IPS-20b (cell line): Measurements from ENCODE around the gene ZNF536.
A peak's percentile ranks its signal among the peaks of the same experiment; 100 is the strongest.
"Not testable (repeated sequence)": the region's sequence is repeated elsewhere in the genome, so short reads cannot be mapped to it uniquely, and the experiment has no call there.

Source experiments
- H3K27ac ChIP-seq: one replicate; pipeline ENCODE4 v1.5.1; 2013; ENCODE audit warnings: low read length
- H3K27me3 ChIP-seq: 2 replicates; pipeline ENCODE4 v1.6.1; 2013; ENCODE audit warnings: mild to moderate bottlenecking, low read length, inconsistent platforms; ENCODE audit not compliant: insufficient read depth
- H3K36me3 ChIP-seq: 2 replicates; pipeline ENCODE4 v1.6.1; 2013; ENCODE audit warnings: low read depth, mild to moderate bottlenecking, inconsistent platforms, low read length, moderate library complexity; ENCODE audit not compliant: insufficient read depth
- H3K4me1 ChIP-seq: 2 replicates; pipeline ENCODE4 v1.6.1; 2013; ENCODE audit warnings: mild to moderate bottlenecking, control low read depth, inconsistent platforms, low read length, moderate library complexity; ENCODE audit not compliant: insufficient read depth
- H3K4me3 ChIP-seq: 2 replicates; pipeline ENCODE4 v1.5.1; 2013; ENCODE audit warnings: mild to moderate bottlenecking, low read length, inconsistent platforms
- H3K9ac ChIP-seq: 2 replicates; pipeline ENCODE4 v1.6.1; 2013; ENCODE audit warnings: low read depth, mild to moderate bottlenecking, inconsistent platforms, low read length, moderate library complexity
- H3K9me3 ChIP-seq: 2 replicates; pipeline ENCODE4 v1.6.1; 2013; ENCODE audit warnings: mild to moderate bottlenecking, low read depth, low read length, inconsistent platforms; ENCODE audit not compliant: insufficient read depth

The ZNF536 gene

GRCh38 chr19:30344446-30345425, 27.4 kb upstream of the ZNF536 start:
- no peaks in the 10 kb centered on the region for H3K9me3 ChIP-seq
- H3K36me3 ChIP-seq = no peaks in the 10 kb centered on the region
- H3K27ac ChIP-seq = no peak overlapping the region
- H3K9ac ChIP-seq = no peak overlapping the region
- H3K4me1 ChIP-seq = no peaks in the 10 kb centered on the region
- H3K27me3 ChIP-seq = no peaks in the 10 kb centered on the region
- H3K4me3 ChIP-seq = no peak overlapping the region

GRCh38 chr19:30345686-30346085, 26.5 kb upstream of the ZNF536 start:
- no peaks in the 10 kb centered on the region for H3K9me3 ChIP-seq
- no peak overlapping the region for H3K27ac ChIP-seq
- H3K36me3 ChIP-seq = no peaks in the 10 kb centered on the region
- H3K4me1 ChIP-seq = no peaks in the 10 kb centered on the region; the same call in 1 of the 2 replicates
- no peaks in the 10 kb centered on the region for H3K27me3 ChIP-seq
- H3K4me3 ChIP-seq = no peak overlapping the region
- H3K9ac ChIP-seq = no peak overlapping the region

GRCh38 chr19:30346468-30346867, 25.7 kb upstream of the ZNF536 start:
- H3K4me1 ChIP-seq, H3K4me3 ChIP-seq, H3K27ac ChIP-seq, H3K9ac ChIP-seq, H3K27me3 ChIP-seq, H3K36me3 ChIP-seq, H3K9me3 ChIP-seq: not testable (repeated sequence)

- peaks cover 16% of the 10 kb centered on the region; the same call in 1 of the 2 replicates for H3K4me1 ChIP-seq
- no peaks in the 10 kb centered on the region for H3K36me3 ChIP-seq
- no peak overlapping the region for H3K9ac ChIP-seq
- no peaks in the 10 kb centered on the region for H3K27me3 ChIP-seq
- H3K27ac ChIP-seq = no peak overlapping the region
- H3K9me3 ChIP-seq = no peaks in the 10 kb centered on the region
- no peak overlapping the region for H3K4me3 ChIP-seq
Observed at GRCh38 chr19:30349131-30349730, 23.0 kb upstream of the ZNF536 start.

- peak overlapping the region; percentile 48; the same call in 1 of the 2 replicates for H3K9ac ChIP-seq
- H3K4me1 ChIP-seq = peaks cover 16% of the 10 kb centered on the region; the same call in 1 of the 2 replicates
- H3K9me3 ChIP-seq = no peaks in the 10 kb centered on the region
- H3K36me3 ChIP-seq = no peaks in the 10 kb centered on the region
- H3K27me3 ChIP-seq = no peaks in the 10 kb centered on the region
- no peak overlapping the region for H3K4me3 ChIP-seq
- peak overlapping the region; percentile 28 for H3K27ac ChIP-seq
Observed at GRCh38 chr19:30350692-30351663, 21.2 kb upstream of the ZNF536 start.

GRCh38 chr19:30351774-30352173, 20.4 kb upstream of the ZNF536 start:
- H3K27me3 ChIP-seq = no peaks in the 10 kb centered on the region
- no peaks in the 10 kb centered on the region for H3K9me3 ChIP-seq
- no peaks in the 10 kb centered on the region for H3K36me3 ChIP-seq
- H3K27ac ChIP-seq = peak overlapping the region; percentile 28
- no peak overlapping the region for H3K4me3 ChIP-seq
- peak overlapping the region; percentile 44; the same call in 1 of the 2 replicates for H3K9ac ChIP-seq
- peaks cover 16% of the 10 kb centered on the region; the same call in 1 of the 2 replicates for H3K4me1 ChIP-seq

DNA sequence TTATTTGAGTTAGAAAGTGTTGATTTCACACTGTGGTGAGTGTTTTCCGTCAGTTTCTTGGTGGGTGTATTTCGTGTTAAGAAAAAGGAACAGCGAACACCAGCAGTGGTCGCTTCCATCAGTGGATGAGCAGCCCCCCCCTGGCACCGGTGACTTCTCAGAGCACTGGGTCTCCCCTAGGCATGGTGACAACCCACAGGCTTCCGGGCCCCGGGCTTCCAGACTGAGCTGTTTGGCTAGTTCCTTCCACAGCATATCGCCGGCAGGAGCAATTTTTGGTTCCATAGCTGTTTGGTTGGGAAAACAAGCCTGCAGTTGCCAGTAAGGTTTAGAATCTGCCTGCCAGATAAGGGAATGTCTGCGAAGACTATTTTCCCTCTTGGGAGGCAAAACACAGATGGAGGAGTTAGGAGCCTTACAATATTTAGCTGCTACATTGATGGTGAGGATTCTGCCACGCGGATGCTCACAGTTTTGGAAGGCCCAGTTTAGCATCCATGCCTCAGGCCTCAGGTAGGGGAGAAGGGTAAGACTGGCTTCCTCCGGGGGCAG, 18.7 kb upstream of the ZNF536 start:
- H3K9me3 ChIP-seq = no peaks in the 10 kb centered on the region
- H3K4me1 ChIP-seq = peaks cover 16% of the 10 kb centered on the region; the same call in 1 of the 2 replicates

DNA sequence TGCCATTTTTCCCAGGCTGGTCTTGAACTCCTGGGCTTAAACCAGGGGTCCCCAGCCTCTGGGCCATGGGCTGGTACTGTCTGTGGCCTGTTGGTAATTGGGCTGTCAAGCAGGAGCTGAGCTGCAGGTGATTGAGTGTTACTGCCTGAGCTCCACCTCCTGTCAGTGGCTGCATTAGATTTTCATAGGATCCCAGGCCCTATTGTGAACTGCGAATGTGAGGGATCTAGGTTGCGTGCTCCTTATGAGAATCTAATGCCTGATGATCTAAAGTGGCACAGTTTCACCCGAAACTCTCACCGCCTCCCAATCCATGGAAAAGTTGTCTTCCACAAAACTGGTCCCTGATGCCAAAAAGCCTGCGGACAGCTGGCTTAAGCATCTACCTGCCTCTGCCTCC, 16.6 kb upstream of the ZNF536 start:
- no peaks in the 10 kb centered on the region for H3K27me3 ChIP-seq

More for the DNA sequence above, 18.7 kb upstream of the ZNF536 start:
- Histone ChIP-seq H3K27ac (no peak overlapping the region), H3K27me3 (no peaks in the 10 kb centered on the region), H3K36me3 (no peaks in the 10 kb centered on the region), H3K4me3 (no peak overlapping the region), H3K9ac (no peak overlapping the region)

DNA sequence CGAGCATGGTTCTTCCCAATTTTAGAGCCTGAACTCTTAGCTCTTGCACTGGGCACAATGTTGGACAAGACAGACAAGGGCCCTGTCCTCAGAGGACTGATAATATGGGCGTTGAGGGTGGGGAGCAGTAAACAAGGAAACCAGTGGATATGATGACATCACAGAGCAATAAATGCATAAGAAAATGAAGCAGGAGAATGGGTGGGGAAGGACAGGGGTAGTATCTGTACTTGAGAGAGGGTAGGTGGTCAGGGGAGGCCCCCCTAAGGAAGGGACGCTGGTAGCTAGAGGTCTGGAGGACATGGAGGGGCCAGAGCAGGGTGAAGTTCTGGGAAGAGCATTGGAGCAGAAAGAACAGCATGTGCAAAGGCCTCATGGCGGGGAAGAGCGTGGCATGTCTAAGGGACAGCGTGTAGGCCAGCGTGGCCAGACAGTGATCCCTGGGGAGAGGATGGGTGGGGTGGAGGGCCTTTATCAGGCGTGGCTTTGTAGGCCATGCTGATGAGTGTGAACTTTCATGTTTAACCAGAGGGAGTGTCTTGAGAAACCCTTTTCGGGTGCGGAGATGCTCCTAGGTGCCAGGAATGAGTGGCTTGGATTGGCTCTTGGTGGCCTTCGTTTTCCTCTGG, 15.1 kb upstream of the ZNF536 start:
- no peak overlapping the region for H3K9ac ChIP-seq
- H3K9me3 ChIP-seq = no peaks in the 10 kb centered on the region
- no peaks in the 10 kb centered on the region for H3K27me3 ChIP-seq
- H3K36me3 ChIP-seq = no peaks in the 10 kb centered on the region
- H3K4me3 ChIP-seq = no peak overlapping the region
- peaks cover 13% of the 10 kb centered on the region; the same call in 1 of the 2 replicates for H3K4me1 ChIP-seq
- no peak overlapping the region for H3K27ac ChIP-seq

More for the DNA sequence above, 16.6 kb upstream of the ZNF536 start:
- no peak overlapping the region for H3K4me3 ChIP-seq
- no peaks in the 10 kb centered on the region for H3K36me3 ChIP-seq
- H3K27ac ChIP-seq = no peak overlapping the region
- peaks cover 20% of the 10 kb centered on the region; the same call in 1 of the 2 replicates for H3K4me1 ChIP-seq
- no peaks in the 10 kb centered on the region for H3K9me3 ChIP-seq
- no peak overlapping the region for H3K9ac ChIP-seq

DNA sequence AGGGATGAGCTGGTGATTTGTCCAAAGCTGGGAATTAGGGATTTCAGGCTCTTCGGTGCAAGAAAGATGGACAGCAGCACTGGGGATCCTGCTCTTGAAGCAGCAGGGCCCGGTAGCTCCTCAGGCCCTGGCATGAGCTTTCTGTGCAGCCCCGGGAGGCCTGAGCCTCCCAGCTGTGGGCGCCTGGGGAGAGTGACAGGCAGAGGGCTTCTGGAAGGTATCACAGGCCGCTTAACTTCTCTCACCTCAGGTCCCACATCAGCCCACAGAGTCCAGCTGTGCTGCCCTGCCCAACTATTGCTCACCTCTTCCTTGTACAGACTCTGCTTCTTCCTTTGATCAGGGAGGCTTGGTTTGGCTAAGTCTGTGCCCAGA, 14.6 kb upstream of the ZNF536 start:
- no peaks in the 10 kb centered on the region for H3K9me3 ChIP-seq
- no peak overlapping the region for H3K9ac ChIP-seq
- peaks cover 9% of the 10 kb centered on the region; the same call in 1 of the 2 replicates for H3K4me1 ChIP-seq
- H3K27ac ChIP-seq = no peak overlapping the region
- H3K4me3 ChIP-seq = no peak overlapping the region
- H3K27me3 ChIP-seq = no peaks in the 10 kb centered on the region
- no peaks in the 10 kb centered on the region for H3K36me3 ChIP-seq
